Stimulated activated CD4-positive, alpha-beta T cell treated with anti-CD3 and anti-CD28 coated beads, Interleukin-12 subunit alpha, Interleukin-12 subunit beta, amount 100 ng/mL, for 48 hours (primary cell): ENCODE measurements around the gene MAGEA2B.
"Not testable (repeated sequence)": the region's sequence is repeated elsewhere in the genome, so short reads cannot be mapped to it uniquely, and the experiment has no call there.

Experiments
- DNase-seq, 3 donors: peaks; one replicate each; pipeline ENCODE4 v3.0.0-alpha.2; 2020; ENCODE audit warnings: low read depth in 2 of 3, low spot score in 1 of 3

The MAGEA2B gene

DNA sequence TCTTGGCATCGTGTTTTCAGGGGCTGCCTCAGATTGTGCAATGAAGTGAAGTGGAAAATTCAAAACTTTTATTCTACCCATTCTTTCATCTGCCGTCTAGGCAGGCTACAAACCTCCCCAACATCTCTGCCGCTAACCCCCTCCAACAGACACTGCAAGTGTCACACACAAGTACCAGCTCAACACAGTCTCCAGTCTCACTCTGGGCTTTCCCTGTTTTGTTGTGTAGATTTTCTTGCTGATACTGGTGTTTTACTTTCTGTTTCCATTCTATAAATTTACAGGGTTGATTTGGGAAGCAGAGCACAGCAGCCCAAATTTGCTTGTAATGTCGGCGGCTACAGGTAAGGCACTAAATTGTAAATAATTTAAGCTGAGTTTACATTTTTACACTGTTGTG, 40.4 kb downstream of the MAGEA2B start:
- not testable (repeated sequence) for DNase-seq

GRCh38 chrX:152758918-152759317, 44.5 kb downstream of the MAGEA2B start, which contains the start of gene CSAG3:
TSS of gene CSAG3 (plus strand) at chrX:152759218.
- not testable (repeated sequence) for DNase-seq

DNA sequence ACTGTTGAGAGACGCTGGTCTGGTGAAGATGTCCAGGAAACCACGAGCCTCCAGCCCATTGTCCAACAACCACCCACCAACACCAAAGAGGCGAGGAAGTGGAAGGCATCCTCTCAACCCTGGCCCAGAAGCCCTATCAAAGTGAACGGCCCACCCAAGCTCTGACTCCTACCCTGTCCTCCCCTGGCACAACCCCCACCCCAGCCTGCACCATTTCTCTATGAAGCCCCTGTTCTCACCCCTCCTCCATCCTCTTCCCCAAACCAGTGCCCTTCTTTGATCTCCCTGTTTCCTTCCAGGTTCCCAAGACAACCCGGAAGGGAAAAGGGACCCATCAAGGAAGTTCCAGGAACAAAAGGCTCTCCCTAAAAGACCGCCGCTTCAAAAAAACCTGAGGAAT, 45.1 kb downstream of the MAGEA2B start:
- not testable (repeated sequence) for DNase-seq

DNA sequence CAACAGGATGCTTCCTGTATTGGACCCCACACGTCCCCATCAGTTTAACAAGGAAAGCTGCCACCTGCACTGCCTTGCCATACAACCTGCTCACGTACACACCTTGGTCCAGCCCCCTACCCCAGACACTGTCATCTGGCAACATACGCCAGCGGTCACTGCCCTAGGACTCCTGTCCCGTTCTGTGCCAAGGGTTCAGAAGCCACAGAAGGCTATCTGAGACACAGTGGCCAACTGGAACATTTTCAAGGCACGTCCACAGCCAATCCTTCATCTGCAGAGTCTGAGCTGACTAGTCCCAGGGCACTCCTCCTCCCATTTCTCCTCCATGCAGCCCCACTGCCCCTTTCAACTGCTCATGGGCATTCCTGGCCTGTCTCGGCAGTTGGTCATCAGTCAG, 47.2 kb downstream of the MAGEA2B start:
- not testable (repeated sequence) for DNase-seq

GRCh38 chrX:152766562-152766961, 52.1 kb downstream of the MAGEA2B start:
- not testable (repeated sequence) for DNase-seq
